ENCODE measurements around the gene GPR65.

- TF ChIP-seq CTCF (conservative IDR thresholded peaks at IDR 0.05) (no peak), EZH2 (IDR thresholded peaks at IDR 0.05; ENCODE audit: low read depth) (no peak)
Measured at GRCh38 chr14:88008039-88008742, 3.3 kb downstream of the GPR65 start.

Data from PC-9 (cell line).